ENCODE measurements around the gene AFF3. TPM values are rescaled to one million over a fixed set of nuclear protein-coding genes. Genes with fewer than 3 reads are reported as not detected.

AFF3 gene
- total RNA-seq, 1 donor from 2014 or later, result not detected

DNA sequence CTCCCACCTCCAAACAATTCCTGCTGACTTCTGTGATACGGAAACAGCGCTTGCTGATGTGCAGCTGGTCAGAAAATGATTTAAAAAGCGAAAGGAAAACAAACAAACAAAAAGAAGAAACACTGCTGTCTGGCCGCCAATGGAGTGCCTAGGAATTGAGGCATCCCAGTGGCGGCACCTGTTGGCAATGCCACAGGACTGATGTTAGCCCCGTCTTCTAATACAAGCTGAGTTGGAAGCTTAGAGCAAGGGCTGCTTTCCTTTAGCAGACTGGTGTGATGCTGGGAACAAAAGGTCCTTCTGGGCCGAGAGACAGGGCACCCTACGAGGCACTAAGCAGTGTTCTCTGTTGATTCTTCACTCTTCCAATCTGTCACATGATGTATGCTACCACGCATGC lies 489.0 kb downstream of the AFF3 start:
- no peak for DNase-seq

DNA sequence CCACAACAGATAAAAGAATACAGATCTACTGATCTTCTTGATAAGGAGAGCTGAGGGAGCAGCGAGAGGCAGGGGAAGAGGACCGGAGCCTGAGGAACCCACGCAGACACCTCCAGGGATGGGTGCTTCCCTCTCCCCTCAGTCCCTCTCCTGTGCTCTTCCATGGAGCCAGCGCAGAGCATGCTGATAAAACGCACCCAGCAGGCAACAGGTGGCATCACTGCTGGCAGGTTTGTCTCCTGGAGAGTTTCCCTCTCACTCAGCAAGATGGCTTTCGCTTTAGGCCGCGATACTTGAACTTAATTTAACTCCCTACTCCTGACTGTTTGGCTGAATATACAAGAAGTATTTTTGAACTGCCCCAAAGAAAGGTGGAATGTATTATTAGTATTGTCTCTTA lies 489.5 kb downstream of the AFF3 start:
- DNase-seq, result no peak

DNA sequence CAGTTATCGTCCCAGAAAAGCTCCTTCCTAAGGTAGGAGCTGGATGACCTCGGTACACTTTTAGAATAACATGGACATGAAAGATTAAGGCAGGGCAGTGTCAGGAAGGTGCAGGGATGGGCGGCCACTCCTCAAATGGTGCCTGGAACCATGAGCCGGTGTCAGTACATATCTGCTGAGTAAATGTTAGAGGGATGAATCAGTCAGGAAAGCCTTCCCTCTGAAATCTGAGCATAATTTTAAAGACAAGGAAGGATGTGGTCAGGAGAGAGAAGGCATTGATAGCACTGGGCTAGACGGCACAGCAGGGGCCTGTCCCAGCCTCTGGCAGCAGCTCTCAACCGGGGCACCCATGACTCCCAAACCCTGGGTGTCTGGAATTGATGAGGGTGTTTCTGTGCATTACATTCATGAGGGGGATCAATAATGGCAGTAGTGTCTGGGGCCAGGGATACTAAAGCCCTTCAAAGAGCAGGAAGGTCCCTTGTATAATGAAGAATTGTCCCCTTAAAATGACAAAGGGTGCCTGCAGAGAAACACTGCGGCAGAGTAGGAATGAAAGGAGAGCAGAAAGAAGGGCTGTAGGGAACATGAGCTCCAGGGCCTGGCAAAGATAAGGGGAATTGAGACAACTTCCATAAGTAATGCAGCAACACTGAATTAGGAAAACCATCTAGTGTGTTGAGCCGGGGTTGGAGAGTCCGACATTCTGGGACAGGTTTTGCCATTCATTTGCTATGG lies 490.3 kb downstream of the AFF3 start:
- DNase-seq, result no peak

DNA sequence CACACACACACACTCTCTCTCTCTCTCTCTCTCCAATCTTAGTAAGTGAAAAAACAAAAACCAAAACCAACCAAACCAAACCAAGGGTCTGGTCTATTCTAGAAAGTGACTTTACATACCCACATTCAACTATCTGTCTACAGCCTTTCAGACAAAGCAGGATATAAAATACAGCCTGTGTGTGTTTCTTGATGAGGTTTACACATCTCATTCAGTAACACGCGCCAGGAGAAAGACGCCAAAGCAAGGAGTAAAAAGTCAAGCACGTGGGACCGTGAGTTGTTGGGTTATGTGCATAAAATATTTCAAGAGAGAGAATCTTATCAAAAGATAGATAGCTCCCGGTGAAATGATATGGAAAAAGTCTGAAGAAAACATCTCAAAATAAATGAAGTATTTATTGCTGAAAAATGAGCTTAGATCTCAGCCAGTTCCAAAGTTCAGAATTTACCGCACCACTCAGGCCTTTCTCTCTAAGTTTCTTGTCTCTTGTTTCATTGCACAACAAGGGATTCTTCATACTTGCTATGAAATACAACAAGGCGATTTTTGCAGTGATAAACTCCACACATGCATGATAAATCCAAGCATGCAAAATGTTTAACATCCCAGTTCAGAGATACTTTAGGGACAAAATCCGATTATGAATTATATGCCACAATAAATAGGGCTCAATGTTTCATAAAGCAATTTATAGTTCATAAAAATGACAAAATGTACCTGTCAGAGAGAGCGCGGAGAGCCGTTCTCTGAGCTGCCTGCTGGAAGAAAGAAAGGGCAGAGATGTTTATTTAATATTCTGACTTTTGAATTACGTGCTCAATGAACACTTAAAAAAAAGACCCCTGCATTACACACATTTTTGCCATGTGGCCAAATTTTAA lies 493.2 kb downstream of the AFF3 start:
- DNase-seq, result no peak

DNA sequence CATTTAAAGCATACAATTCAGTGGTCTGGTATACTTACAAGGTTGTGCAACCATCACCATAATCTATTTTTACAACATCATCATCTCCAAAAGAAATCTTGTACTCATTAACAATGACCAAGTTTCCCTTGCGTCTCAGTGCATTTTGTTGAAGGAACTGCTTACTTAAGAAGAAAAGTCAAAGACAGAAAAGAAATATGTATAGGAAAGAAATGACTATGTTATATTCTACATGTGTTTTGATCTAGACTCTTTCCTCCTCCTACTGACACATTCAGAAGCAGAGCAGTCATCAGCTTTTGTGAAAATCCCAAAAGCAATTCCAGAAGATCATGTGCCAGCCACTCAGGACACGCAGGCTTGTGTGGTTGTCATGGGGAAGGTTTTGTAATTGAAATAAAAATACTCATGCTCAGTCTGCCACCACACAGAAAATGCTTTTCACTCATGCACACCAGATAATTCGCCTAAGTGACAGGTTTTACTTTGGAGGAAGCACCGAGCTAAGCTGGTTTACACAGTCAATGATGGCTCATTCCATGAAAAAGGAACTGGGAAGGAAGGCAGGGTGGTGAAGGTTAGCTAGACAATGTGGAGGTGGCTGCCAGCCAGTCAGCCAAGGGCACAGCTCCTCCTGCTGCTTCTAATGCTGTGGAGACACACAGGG lies 494.1 kb downstream of the AFF3 start:
- DNase-seq, result no peak

DNA sequence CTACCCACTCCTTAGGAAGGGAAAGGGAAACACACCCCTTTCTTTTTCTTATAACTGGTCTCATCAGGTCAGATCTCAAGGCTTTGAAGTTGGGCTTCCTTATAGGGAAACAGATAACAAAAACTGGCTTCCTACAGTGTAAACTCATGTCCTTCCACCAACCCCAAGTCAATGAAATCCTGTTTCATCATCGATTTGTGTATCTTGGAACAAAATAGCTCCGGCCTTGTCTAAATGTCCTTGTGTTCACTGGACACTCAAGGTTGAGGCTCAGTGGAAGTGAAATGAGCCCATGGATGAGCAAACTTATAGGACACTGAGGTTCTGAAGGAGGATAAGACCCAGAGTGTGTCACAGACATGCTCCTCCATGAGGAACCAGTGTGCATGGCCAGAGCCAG lies 496.4 kb downstream of the AFF3 start:
- DNase-seq, result no peak

DNA sequence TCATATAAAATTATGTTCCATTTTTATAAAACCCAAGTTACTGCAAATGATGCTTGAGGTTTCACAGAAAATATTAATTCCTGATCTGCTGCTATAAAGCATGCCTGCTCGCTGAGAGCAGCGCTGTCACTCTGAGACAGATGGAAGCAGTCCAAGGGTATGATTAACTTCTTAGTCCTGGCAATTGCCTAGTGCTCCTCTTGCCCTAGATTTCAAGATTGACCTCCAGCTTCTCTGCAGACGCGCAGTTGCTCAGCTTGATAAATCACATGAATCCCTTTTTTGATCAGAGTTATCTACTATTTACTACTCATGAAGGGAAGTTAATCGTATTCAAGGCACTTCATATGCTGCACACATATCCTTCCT lies 498.0 kb downstream of the AFF3 start:
- no peak for DNase-seq

DNA sequence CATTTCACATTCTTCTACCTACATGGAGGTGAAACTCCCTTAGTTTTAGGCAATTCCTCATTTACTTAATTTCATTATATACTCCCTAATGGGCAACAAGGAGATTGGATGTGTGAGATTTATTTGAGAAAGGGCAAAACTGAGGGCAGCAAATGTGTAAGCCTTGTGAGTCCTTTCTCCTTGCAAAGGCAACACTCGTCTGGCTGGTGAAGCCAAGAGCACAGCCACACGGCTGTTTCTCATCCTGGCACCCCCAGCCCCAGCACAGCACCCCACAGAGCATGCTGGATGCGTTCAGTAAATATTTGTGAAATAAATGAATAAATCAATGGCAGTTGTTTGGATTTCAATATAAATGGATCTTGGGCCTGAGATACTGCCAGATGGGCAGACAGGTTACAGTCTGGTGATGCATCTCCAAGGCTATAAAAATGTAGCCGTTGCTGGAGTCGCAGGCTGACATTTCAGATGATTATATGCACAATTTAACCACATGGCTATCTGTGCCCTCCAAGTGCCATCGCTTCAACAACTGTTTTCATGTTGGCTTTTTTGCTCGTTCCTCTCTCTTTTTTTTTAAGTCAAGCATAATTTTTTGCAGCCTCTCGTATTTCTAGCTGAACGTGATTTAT lies 498.5 kb downstream of the AFF3 start:
- no peak for DNase-seq

DNA sequence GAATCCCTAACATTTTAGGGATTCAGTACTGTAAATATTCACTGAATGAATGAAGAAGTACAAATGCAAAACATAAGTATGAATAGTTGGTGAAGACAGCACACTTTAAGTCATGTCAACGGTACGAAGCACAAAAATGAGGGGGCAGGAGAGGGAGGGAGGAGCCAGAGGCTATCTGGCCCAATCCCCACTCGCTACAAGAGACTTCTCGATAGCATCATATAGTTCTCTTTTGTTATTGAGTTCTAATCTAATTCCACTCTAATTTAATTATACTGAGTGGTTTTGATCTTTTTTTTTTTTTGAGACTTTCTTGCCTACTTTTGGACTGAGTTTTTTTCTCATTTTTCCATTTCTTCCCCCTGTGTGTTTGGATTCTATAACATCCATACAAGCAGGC lies 500.4 kb downstream of the AFF3 start:
- DNase-seq, result no peak

DNA sequence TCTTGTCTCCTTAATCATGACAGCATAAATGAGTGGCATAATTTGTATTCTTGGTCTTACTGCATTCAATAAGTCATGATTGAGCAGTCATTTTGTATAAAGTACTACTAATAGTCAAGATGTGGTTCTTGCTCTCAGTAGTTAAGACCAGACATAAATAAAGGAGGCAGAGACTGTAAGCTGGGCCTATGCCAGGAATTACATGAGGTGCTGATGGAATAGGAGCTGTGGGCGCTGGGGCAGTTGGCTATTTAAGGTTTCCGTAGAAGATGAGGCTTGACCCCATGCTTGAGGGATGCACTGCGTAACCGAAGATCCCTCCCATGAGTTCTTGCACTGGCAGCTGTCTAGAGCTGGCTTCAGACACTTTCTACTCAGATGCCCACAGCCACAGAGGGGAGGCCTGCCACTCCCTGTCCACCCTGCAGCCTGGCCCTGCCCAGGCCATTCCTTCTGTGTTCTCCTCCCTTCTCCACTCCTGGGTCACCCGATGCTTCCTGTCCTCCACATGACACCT lies 501.7 kb downstream of the AFF3 start:
- no peak for DNase-seq

DNA sequence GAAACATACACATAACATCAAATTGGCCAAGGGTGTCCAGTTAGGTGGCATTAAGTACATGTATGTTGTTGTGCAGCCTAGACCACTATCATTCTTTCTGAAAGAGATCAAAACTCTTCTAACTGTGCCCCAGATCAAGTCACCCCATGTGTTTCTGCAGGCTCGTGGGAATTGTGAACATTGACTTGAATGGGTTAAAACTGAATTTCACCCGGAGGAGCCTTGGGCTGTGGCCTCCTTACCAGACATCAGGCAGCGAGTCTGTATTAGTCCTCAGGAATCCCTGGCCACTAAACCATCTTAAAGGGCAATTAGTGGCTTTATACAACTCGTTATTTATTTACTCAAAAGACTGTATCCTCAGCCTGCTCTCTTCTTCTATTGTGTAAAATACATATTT lies 503.6 kb downstream of the AFF3 start:
- DNase-seq, result no peak

DNA sequence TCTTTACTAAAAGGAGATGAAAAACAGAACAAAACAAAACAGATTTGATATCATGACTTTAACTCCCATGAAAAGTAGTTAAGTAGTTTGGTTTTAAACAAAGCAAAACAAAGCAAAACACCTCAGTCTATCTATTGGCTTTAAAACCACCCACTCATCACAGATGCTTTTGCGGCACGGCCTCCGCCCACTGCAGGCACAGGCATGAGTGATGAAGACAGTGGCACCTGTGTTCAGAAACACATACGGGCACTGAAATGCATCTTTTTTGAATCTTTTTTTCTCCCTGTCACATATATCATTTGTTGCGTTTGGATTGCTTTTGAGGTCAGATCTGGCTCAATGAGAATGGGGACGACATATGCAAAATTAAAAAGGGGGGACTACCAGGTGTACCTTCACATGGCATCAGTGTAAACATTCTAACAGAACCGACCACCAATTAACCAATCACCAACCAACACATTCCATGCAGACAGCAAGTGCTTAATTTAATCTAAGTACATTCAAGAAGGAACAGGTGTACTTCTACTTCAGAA lies 505.2 kb downstream of the AFF3 start:
- no peak for DNase-seq

DNA sequence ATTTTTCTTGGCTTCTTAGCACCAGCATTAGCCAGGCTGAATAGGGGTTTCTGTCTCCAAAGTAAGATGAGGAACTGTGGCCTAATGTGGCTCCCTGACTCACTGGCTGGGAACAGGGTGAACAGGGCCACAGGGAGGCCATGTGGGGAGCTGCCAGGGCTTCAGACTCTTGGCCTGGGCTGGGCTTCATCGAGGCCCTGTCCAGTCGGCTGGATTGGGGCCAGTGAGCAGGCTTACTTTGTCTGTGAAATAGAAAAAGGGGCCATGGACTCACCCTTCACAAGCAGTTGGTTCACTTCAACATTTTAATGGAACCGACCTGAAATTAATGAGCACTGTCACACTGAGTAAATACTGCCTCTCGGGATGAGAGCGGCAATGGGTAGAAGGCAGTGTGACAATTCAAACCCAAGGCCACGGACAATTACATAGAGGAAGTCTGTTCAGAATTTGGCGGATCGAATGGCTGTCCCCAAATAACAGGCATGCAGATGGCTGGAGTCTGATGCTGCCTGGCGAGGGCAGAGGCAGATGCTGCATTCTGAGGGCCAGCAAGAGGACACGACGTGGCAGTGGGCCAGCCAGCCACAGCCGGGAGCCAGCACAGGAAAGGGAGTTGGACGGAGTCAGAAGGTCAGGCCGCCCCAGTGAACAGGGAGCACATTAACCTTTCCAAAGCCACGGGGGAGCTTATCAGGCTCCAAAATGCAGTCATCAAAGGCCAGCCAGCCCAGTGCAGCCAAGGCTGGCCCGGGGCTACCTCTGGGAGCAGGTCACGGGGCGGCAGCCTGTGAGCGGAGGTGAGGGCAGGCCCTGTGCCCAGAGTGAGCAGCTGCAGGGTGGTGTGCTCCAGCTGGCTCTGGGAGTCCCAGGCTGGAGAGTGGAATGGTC lies 506.0 kb downstream of the AFF3 start:
- peak; percentile 6 for DNase-seq

DNA sequence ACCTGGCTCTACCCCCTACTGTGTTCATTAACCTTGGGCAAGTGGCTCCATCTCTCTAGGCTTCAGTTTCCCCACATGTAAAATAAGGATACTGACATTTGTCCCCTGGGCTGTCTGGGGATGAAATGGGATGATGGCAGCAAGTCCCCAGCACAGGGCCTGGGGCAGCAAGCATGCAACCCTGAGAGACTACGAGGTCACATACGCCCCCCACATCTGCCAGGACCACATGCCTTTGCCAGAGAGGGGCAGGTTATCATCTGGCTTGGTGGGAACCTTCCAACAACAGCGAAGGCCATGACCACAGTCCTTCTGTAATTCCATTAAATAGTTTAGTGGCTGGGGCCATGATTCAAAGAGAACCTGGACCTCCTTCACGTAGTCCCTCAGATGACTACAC lies 506.7 kb downstream of the AFF3 start:
- no peak for DNase-seq

DNA sequence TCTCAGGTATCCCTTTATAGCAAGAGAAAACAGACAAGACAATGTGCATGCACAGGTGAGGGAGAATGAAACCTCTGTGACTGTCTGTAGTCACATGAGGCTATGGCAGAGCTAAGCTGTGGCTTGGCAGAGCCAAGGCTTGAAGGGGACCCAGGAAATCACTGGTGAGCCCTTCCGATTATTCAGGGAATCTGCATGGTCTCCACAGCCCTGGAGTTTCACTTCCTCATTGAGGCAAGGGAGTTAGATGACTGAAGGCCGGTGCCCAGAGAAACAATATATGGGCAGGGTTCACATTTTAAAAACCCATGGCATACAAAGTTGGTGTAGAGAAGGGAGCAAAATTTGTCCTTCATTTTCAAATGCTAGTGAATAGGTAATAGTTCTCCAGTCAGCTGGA lies 508.2 kb downstream of the AFF3 start:
- DNase-seq, result no peak

DNA sequence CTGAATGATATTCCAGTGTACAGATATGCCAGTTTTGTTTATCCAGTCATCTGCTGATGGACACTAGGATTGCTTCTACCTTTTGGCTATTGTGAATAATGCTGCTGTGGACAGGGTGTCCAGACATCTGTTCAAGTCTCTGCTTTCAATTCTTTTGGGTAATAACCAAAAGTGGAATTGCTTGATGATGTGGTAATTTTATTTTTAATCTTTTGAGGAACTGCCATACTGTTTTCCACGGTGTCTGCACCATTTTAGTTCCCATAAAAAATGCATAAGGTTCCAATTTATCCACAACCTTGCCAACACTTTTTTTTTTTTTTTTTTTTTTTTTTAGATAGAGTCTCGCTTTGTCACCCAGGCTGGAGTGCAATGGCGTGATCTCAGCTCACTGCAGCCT lies 510.7 kb downstream of the AFF3 start:
- DNase-seq, result no peak

DNA sequence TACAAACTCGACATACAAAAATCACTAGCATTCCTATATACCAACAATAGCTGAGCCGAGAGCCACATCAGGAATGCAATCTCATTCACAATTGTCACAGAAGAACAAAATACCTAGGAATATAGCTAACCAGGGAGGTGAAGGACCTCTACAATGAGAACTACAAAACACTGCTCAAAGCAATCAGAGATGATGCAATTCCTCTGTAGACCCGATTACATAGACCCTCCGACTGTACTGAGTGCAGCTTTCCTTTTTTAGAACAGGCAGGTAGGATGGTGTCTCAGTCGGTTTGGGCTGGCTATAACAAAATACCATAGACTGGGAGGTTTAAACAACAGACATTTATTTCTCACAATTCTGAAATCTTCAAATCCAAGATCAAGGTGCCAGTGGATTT lies 513.1 kb downstream of the AFF3 start:
- DNase-seq, result no peak

DNA sequence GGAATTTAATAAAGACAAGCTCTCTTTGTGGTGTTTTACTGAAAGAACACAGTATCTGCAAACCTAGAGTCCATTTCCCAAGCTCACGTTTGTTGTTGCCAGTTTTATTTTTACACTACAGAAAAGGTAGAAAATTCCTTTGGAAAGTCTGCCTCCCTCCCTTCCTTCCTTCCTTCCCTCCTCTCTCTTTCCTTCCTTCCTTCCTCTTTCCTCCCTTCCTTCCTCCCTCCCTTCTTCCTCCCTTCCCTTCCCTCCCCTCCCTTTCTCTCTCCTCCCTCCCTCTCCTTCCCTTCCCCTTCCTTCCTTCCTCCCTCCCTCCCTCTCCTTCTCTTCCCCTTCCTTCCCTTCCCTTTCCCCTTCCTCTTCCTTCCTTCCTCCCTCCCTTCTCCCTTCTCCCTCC lies 516.2 kb downstream of the AFF3 start:
- DNase-seq, result no peak

DNA sequence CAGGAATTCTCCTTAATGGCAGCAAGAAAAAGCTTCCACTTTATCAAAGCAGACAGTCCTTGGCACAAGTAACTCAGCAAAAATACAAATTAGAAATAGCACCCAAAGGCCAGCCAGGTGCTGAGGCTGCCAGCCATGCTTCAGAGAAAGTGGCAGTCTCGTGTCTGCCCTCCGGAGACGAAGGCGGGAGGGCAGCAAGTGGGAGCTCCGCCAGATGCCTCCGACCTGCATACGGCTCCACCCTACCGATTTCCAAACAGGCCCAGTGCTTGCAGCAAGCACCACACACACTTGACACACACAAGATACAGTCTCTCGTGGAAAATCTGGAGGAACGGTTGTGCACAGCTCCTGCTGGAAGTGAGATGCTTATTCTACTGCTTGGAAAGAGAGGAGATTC lies 517.7 kb downstream of the AFF3 start:
- no peak for DNase-seq

DNA sequence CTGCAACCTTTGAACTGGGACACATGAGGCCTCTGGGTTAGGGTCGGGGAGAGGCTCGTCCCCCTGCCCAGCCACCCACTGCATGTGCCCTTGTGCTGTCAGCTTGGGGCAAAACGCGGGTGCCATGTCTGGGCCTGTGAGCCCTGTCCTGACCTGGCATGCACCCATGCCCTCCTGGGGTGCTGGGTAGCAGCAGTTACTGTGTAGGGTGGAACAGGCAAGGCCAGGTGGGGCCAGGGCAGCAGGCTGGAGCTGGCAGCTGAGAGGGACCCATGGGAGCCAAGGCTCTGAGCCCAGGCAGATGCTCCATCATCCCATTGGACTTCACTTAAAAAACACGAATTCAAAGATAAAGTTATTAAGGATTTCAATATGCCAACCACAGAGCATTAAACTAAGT lies 518.8 kb downstream of the AFF3 start:
- DNase-seq, result no peak

DNA sequence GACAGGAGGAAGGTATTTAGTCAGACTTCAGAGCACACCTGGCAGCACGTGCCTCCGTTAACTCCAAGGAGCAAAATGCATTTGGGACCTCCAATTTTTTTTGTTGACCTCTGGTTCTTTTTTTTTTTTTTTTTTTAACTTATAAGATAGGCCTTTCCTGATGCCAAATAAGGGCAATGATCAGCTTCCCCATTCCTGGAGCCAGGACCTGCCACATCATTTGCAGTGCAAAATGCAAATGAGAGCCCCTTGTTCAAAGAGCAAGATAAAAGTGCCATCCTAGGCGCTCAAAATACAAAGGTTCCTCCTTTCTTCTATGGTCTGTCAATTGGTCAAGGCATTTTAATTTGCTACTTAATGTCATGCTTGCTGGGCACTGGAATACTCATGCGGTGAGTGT lies 519.4 kb downstream of the AFF3 start:
- no peak for DNase-seq

DNA sequence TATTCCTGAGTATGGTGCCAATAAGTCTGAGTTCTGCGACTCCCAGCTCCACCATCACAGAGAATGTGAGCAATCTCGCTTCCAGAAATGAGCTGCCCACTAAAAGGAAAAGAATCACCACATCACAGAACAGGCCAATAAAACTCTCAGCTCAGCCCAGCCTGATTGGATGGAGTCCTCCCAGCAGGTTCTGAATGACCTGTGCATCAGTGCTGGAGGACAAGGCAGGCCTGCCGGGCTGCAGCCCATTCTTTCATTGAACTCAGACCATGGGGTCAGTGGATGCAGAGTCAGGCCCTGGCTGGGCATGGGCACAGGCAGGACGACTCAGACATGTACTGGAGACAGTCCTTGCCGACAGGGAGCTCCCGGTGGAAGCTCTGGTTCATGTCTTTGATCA lies 519.9 kb downstream of the AFF3 start:
- DNase-seq, result no peak
